Measurements from ENCODE around the gene GOLGA5.
"Not testable (repeated sequence)": the region's sequence is repeated elsewhere in the genome, so short reads cannot be mapped to it uniquely, and the experiment has no call there.

Gene GOLGA5

DNA sequence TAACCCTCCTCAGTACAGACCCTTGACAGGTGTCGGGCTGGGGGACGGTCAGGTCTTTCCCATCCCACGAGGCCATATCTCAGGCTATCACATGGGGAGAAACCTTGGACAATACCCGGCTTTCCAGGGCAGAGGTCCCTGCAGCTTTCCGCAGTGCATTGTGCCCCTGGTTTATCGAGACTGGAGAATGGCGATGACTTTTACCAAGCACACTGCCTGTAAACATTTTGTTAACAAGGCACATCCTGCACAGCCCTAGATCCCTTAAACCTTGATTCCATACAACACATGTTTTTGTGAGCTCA is 26.4 kb downstream of the GOLGA5 start:
- DNase-seq (ENCODE audit: low read depth) = not testable (repeated sequence)

DNA sequence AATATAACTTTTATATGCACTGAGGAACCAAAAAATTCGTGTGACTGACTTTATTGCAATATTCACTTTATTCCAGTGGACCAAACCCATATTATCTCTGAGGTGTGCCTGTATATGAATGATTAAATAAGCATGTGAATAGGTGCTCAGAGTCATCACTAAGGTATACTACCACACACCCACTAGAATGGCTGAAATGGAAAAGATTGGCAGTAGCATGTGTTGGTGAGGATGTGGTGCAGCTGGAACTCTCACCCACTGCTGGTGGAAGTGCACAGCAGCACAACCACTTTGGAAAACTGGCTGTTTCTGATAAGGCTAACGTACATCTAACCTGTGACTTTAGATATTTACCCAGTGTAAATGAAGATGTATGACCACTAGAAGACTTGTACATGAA is 36.8 kb downstream of the GOLGA5 start:
- no peak for DNase-seq (ENCODE audit: low read depth)

DNA sequence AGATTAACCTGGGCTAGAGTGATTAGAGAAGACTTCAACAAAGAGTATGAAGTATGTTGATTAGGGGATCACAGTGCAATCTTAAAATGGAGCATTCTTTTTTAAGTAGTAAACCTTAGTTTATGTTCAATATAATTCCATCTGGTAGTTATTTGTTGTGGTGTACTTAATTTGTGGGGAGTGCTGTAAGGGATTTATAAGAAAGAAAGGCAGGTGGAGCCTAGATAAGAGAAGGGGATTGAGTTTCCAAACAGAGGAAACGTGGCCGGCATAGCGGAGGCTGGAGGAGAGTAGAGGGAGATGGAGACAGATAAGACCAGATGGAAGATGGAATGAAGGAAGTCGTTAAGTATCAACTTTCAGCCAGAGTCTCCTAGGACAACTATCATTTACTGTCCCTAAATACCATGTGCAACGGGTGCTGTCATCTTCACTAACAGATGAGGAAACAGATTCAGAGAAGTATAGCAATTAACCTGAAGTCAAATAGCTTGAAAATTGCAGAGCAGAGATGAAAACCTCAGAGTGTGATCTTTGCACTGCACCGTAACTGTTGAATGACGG is 38.1 kb downstream of the GOLGA5 start:
- DNase-seq (ENCODE audit: low read depth) = no peak

DNA sequence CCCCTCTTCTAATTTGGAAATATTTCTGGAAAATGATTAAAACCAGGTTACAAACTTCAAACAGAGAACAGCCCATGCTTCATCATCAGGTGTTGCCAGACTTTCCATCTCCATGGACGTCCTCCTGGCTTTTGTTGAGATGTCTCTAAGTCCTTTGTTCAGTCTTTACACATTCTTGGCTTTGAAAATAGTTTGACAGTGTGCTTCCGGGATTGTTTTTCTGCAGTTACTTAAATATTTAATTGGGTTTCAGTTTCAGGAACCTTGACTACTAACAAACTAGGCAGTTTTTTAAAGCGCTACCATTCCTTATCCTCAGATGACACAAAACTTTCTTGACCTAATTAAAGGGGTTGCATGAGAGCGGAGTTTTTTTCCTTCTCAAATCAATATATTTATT is 47.8 kb downstream of the GOLGA5 start:
- DNase-seq (ENCODE audit: low read depth) = no peak

DNA sequence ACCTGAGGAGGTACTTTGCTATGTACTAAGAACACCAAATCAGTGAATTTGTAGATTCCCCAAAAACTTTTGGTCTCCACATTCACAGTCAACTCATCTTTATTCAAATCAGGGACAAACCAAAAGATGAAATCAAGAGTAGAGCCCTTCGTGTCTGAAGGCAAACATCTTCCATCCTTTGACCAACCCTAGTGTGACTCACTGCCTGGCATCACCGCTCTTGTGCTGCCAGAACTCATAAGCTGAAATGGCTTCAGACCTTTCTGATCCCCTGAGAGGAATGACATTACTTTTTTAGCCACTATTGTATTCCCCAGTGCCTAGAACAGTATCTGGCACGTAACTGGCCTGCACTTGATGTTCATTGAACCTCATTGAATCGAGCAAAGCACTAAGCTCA is 50.1 kb downstream of the GOLGA5 start:
- no peak for DNase-seq (ENCODE audit: low read depth)

DNA sequence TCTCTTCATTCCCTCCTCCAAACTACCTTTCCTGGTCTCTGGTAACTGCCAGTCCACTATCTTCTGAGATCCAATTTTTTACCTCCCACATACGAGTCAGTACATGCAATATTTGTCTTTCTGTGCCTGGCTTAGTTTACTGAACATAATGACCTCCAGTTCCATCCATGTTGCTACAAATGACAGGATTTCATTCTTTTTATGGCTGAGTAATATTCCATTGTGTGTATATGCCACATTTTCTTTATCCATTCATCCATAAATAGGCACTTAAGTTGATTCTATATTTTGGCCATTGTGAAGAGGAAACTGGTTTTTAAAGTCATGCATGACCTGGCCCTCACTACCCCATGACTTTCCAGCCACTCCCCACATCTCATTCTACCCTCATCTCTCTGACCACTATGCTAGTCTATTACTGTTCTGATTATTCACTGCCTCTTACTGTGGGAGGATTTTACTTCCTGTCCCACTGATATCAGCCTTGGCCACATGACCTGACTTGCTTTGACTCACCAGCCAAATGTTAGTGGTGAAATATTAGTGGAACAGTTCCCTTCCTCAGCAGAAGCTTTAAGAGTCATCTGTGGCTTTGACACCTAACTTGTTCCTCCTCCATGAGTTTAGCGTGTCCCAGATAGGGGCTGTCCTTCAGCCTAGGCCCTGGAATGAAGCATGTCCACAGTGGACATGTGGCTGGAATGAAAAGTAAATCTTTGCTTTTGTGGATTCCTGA is 52.2 kb downstream of the GOLGA5 start:
- DNase-seq (ENCODE audit: low read depth) = no peak

DNA sequence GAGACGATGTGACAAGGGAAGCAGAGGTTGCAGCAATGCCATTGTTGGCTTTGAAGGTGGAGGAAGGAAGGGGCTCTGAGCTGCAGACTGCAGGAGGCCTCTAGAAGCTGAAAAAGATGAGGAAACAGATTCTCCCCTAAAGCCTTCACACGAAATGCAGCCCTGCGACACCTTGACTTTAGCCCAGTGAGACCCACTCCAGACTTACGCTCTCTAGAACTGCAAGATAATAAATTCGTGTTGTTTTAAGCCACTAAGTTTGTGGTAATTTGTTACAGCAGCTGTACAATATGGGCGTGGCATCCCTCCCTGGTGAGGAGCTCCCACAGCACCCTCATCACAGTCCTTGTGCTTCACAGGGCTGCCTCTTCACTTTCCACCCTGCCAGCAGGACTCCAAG is 53.2 kb downstream of the GOLGA5 start:
- DNase-seq (ENCODE audit: low read depth) = no peak

DNA sequence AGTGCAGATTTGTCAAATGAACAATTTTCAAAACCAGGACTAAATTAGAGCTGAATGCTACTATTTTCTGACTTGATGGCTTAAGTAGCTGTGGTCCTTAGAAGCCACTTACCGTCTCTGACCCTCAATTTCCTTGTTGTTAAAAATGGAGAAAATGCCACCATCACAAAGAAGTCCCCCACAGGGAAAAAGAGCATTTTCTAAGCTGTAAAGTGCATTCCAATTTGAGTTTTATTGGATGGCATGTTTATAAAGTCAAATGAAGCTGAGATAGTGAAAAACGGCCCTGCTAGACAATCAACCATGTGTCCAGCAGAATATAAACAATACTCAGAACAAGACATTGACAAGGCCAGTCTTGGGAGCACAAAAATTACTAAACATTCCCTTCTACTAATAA is 53.6 kb downstream of the GOLGA5 start:
- DNase-seq (ENCODE audit: low read depth) = no peak

DNA sequence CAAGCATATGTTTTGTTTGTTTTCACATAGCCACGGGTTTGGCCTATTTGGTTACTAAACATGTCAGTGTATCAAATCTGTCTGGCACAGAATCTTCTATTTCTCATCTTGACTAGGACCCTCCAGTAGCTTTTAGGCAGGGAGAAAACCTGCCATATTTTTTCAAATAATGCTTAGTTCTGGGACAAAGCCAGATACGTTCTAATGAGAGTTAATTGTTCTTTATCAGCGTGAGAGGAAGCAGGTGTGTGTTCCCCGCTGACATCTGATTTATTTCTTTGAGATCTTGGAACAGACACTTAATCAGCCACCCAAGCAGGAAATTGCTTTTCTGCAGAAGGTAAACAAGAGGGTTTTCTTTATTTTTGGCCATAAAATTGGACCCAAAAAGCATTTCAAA is 54.8 kb downstream of the GOLGA5 start:
- DNase-seq (ENCODE audit: low read depth) = no peak

DNA sequence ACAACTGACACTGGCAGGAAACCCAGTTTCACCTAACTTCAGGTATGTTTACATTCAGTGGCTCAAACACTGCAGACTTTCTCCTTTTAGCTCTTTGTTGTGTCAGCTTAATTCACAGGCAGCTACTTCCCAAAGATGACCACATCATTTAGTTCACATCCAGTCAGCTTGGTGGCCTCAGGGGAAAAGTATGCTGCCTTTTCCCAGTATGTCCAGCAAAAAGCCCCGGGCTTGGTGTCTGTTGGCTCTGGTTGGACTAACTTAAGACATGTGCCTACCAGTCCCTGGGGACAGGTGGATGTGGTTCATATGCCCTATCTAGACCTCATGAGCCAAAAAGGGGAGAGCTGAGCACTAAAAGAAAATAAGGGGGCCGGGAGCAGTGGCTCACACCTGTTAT is 56.4 kb downstream of the GOLGA5 start:
- DNase-seq (ENCODE audit: low read depth) = no peak

DNA sequence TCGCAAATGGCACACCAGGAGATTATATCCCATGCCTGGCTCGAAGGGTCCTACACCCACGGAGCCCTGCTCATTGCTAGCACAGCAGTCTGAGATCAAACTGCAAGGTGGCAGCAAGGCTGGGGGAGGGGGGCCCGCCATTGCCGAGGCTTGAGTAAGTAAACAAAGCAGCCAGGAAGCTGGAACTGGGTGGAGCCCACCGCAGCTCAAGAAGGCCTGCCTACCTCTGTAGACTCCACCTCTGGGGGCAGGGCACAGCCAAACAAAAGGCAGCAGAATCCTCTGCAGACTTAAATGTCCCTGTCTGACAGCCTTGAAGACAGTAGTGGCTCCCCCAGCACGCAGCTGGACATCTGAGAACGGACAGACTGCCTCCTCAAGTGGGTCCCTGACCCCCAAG is 59.0 kb downstream of the GOLGA5 start:
- not testable (repeated sequence) for DNase-seq (ENCODE audit: low read depth)

DNA sequence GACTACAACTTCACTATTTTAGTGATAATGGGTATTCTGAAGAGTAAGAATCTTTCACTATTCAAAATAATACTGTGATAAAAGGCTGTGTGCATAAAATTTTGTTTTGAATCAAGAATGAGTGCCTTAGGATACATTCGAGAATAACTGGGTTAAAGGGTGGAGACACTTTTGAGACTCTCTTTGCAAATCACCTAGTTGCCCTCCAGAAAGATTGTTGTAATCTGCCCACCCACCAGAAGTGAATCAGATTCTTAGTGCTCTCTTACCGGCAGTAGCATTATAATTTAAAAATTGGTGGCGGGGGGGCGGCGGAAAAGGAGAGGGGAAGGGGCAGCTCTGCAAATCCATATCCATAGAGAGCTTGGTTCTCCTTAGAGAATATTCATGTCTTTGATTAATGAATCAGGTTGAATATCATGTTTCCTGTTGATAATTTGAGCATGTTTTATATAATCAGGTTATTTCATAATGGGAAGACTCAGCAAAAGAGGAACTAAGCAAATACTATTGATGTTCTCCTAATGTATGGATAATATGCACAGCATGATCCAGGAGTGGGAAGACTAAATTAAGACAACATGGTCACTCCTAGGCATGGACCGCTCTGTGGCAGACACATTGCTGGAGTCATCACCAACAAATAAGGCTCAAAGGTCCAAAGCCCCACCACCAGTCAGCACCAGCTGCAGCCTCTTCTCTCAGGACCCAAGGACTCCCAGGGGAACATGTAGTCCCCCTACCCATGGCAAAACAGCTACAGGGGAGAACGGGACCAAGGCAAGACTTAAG is 66.1 kb downstream of the GOLGA5 start:
- DNase-seq (ENCODE audit: low read depth) = no peak

DNA sequence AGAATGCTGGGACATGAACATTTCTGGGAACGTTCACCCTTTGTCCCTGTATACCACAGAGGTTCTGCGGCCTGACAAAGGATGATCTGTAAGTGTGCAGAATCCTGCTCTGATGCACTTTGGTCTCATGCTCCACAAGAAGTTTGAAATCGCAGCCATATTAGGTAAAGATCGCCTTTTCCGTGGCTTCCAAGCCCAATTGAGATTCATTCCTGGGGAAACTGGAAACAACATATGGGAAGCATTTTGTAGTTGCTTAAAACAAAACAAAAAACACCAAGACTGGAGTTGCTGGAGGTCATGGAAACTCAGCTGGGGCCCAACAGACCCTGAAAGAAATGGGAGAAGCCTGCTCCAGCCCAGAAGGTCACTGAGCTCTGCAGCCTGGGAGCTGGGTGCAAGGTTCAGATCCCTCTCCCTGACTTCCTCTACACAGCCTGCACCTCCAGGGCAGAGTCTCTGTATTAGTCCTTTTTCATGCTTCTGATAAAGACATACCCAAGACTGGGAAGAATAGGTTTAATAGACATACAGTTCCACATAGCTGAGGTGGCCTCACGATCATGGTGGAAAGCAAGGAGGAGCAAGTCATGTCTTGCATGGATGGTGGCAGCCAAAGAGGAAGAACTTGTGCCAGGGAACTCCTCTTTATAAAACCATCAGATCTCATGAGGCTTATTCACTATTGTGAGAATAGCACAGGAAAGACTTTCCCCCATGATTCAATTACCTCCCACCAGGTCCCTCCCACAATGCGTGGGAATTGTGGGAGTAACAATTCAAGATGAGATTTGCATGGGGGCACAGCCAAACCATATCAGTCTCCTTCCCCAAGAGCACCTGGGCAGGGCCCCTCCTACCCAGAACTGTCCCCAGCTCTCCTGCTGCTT is 68.0 kb downstream of the GOLGA5 start:
- no peak for DNase-seq (ENCODE audit: low read depth)

DNA sequence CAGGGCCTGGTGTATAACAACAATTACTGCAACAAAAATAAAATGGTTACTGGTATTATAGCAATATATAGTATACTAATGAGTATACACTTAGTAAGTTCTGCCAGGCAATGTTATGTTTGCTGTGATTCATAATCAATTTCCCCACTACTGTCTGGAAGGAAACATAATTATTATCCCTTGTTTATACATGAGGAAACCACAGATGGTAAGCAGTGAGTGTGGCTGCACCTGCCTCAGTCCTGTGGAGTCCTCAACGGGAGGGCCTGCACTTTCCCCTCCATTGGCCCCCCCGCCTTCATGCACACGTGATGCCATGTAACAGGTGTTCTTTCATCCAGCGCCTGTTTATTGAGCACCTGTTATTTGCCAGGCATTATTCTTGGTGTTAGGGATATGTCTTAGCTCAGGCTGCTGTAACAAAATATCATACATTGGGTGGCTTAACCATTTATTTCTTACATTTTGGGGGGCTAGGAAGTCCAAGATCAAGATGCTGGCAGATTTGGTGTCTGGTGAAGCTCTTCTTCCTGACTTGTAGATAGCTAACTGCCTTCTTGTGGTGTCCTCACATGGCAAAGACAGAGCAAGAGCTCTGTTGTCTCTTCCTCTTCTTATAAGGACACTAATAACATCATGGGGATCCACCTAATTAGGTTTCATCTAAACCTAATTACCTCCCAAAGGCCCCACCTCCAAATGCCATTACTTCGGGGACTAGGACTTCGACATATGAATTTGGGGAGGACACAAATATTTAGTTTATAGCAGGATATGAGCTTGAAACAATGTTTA is 69.4 kb downstream of the GOLGA5 start:
- DNase-seq (ENCODE audit: low read depth) = no peak

DNA sequence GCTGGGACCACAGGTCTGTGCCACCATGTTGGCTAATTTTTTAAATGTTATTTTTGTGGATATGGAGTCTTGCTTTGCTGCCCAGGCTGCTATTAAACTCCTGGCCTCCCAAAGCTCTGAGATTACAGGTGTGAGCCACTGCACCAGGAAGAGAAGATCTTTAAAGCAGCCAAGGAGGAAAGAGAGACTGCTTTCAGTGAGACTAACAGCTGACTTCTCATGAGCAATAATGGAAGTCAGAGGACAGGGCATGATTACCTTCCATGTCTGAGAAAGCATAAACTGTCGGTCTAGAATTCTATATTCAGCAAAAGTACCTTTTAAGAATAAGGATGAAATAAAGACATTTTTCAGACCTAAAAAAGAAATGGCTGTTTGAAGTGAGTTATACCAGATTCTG is 71.6 kb downstream of the GOLGA5 start:
- DNase-seq (ENCODE audit: low read depth) = no peak

DNA sequence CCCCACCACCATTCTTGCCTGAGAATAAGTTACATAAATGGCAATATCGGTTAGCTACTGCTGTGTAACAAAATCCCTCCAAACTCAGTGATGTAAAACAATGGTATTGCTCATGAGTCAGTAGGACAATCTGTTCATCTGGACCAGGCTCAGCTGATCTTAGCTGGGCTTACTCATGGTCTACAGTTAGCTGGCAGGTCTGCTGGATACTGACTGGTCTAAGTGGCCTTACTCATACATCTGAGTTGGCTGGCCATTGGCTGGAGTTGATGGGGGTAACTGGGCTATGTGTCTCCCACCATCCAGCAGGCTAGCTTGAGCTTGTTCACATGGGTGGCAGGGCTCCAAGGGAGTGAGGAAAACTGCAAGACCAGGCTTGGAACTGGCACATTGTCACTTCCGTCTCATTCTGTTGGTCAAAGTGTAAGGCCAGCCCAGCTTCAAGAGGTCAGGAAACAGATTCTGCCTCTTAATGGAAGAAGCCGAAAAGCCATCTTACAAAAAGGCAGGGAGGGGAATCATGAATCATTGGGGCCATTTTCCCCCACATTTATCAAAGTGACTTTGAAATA is 72.2 kb downstream of the GOLGA5 start:
- DNase-seq (ENCODE audit: low read depth) = no peak

DNA sequence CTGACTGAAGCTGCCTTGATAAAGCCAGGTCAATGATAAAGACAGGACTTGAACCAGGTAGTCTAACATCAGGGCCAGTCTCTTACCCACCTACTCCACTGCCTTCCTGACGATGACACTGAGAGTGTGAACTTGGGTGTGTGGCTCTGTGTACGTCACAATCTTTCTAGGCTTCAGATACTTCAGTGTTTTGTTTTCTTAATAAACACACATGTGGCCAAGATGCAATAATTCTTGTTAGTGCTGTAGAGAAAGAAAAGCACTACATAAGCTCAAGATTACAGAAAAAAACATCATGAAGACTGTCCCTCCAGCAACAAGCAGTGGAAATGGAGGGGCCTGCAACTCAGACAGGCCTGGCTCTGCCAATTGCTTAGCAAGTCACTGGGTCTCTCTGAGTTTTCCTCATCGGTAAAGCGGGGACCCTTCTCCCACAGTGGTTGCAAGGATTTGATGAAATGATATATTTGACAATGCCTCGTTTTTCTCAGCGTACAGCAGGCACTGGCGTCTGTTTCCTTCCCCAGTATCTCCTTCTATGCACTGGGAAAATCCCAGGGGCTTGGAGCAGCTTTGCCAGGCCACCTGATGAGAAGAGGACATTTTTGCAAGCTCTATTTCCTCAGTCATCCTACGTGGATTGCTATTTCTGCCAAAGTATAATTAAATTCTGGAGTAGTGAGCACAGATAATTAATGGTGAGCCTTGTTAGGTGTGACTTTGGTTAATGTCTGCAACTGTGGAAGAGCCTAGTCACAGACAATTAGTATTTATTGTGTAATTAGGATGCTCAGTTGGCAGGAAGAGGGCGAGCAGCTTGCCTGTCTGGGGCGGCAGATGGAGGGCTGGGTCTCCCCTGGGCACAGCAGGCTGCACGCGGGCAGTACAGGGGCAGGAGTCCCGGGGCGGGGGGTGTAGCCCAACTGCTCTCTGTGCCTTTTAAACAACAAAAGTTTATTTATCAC is 73.1 kb downstream of the GOLGA5 start:
- DNase-seq (ENCODE audit: low read depth) = no peak

DNA sequence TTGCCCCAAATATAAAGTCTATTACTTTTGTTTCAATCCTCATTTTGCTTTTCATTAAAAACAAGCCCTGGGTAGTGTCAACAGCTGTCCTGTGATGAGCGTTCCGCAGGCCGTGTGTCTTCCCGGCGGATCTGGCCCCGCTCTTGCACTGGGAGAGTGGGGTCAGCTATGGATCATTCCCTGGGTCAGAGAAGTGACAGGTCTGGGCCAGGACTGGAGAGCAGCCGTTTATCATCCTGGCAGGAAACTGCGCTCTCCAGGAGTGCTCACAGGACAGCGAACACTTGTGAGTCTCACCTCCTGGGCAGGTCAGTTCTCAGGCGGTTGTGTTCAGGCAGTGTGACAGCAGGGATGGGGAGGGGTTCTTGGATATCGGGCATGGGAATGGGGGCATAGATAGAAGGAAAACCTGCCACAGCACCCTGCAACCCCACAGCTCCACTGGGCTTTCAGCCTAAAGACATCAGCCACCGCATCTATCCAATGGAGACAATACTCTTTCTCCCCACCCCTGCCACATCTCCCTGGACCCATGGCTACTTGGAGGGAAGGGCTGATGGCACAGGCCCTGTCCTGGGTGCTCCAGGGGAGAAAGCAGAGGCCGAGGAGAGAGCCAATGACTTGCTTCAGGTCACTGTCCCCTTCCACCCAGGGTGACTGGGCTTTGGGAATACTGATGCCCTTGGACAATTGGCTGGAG is 81.0 kb downstream of the GOLGA5 start:
- DNase-seq (ENCODE audit: low read depth) = no peak

DNA sequence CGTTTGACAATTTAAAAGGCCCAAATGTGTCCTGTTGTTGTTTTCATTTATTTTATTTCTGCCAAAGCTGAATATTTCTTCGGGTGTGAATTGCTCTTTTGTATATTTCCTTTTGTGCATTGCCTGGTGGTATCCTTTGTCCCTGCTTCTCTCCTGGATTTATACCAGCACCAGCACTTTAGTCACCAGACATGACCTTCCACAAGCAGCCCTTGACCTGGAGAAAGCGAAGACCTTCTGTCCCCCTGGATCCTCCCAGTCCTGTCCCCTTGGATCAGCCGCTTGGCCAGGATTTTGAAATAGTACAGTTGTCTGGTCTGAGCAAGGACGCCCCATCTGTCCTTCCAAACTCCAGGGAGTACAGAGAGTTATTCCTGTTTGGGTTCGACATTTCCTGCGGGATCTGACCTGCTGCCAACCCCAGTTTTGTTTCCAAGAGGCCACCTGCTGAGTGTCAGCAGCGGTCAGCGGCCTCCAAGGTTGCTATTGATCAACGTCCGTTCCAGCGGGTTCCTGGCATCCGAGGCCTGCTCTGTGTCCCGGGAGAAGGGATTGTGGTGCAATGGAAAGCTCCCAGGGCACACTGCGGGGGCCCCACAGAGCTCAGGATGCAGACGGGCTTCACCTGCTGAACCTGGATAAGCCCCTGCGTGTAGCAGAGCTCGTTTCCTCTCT is 83.8 kb downstream of the GOLGA5 start:
- DNase-seq (ENCODE audit: low read depth) = no peak

All from stimulated activated CD4-positive, alpha-beta T cell treated with anti-CD3 and anti-CD28 coated beads, Interleukin-2, amount 100 ng/mL, for 4 hours (primary cell).